COLO829 (cell line): ENCODE results near the gene HERPUD2.
"Not testable (repeated sequence)": the region's sequence is repeated elsewhere in the genome, so short reads cannot be mapped to it uniquely, and the experiment has no call there.

Experiments used
- DNase-seq: peaks from one replicate; pipeline ENCODE4 v3.0.0; 2012; ENCODE audit warnings: low spot score

The HERPUD2 gene

GRCh38 chr7:35677582-35678356, 17.2 kb downstream of the HERPUD2 start:
- no peak for DNase-seq

- no peak for DNase-seq
Observed at GRCh38 chr7:35676211-35676610, 18.7 kb downstream of the HERPUD2 start.

DNA sequence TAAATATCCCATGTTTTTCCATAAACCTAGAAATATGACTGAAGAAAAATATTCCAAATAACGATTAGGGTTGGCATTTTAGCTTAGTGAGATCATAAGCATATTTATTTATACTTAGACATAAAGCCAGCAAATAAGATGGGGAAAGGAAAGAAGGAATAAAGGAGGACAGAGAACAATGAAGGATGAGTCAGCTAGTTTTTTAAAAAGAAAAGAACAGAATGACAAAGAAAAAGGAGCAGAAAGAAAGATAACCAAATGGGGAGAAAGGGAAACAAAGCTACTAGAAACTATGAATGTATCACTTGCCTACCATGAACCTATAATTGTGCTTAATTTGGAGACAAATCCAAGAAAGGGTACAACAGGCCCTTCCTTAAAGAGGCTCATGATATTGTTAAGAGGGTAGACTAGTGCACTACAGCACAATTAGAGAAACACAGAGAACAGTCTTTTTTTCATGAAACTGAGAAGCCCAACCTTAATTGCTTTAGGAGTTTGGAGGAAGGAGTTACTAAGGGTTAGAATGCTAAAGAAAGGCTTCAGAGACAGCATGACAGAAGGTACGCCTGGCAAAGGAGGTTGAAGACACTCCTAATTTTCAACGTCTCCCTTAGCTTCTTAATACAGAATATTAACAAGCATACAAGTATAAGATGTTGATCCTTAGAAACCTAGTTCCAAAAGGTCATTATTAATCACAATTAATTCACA, 23.9 kb downstream of the HERPUD2 start:
- DNase-seq: no peak

DNA sequence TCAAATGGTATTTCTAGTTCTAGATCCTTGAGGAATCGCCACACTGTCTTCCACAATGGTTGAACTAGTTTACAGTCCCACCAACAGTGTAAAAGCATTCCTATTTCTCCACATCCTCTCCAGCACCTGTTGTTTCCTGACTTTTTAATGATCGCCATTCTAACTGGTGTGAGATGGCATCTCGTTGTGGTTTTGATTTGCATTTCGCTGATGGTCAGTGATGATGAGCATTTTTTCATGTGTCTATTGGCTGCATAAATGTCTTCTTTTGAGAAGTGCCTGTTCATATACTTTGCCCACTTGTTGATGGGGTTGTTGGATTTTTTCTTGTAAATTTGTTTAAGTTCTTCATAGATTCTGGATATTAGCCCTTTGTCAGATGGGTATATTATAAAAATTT, 34.5 kb downstream of the HERPUD2 start:
- not testable (repeated sequence) for DNase-seq

- no peak for DNase-seq
Observed at GRCh38 chr7:35658606-35659201, 36.2 kb downstream of the HERPUD2 start.

- no peak for DNase-seq
Observed at GRCh38 chr7:35657125-35657524, 37.8 kb downstream of the HERPUD2 start.

DNA sequence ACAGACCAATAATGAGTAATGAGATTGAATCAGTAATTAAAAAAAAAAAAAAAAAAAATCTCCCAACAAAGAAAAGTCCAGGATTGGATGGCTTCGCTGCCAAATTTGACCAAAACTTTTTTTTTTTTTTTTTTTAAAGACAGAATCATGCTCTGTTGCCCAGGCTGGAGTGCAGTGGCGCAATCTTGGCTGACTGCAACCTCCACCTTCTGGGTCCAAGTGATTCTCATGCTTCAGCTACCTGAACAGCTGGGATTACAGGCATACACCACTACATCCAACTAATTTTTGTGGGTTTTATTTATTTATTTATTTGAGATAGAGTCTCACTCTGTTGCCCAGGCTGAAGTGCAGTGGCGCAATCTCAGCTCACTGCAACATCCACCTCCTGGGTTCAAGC, 40.4 kb downstream of the HERPUD2 start:
- DNase-seq: not testable (repeated sequence)

DNA sequence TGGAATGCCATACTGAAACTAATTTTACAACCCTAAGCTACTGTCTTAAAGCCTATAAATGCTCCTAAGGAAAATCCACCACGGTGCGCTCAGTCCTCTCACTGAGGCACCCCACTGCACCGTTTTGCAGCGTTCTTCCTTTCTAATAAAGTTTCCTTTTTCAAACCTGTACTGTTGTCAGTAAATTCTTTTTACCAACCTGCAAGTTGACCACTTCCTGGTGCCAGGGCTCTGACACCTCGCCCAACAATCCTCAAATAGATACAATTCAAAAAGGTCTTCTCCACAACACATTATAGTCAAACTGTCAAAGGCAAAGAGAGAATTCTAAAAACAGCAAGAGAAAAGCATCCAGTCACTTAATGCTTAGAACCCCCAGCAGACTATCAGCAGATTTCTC, 42.8 kb downstream of the HERPUD2 start:
- no peak for DNase-seq

DNA sequence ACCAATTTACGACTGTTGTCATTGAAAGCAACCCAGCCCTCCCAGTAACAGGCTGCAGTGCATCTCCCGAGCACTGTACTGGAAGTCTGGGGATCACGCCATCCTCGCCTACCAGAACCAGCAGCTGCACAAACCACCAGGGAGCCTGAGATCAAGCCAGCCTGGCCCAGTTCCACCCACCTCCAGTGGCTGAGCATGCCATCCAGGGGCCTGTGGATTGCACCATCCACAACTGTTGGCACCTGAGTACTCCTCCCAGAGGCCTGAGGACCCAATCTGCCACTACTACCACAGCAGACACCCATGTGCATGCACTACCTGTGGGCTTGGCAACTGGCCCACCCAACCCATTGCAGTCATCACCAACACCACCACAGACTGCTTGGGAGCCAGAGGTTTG, 44.2 kb downstream of the HERPUD2 start:
- DNase-seq: no peak

DNA sequence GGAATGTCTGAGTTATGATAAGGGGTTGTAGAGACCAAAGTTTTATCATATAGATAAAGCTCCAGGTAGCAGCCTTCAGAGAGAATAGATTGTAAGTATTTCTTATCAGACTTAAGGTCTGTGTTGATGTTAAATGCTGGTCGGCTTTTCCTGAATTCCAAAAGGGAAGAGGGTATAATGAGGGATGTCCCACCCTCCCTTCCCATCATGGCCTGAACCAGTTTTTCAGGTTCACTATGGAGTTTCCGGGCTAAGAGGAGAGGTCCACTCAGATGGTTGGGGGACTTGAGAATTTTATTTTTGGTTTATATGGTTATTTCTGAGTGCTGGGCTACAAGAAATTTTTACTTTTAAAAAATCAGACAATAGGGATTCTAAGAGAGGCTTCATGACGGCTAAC, 45.2 kb downstream of the HERPUD2 start:
- DNase-seq: no peak

GRCh38 chr7:35648367-35648766, 46.6 kb downstream of the HERPUD2 start:
- no peak for DNase-seq

GRCh38 chr7:35647171-35647574, 47.8 kb downstream of the HERPUD2 start:
- DNase-seq: no peak

- DNase-seq: no peak
Observed at GRCh38 chr7:35646289-35647023, 48.5 kb downstream of the HERPUD2 start.

- no peak for DNase-seq
Observed at GRCh38 chr7:35645691-35646090, 49.2 kb downstream of the HERPUD2 start.

DNA sequence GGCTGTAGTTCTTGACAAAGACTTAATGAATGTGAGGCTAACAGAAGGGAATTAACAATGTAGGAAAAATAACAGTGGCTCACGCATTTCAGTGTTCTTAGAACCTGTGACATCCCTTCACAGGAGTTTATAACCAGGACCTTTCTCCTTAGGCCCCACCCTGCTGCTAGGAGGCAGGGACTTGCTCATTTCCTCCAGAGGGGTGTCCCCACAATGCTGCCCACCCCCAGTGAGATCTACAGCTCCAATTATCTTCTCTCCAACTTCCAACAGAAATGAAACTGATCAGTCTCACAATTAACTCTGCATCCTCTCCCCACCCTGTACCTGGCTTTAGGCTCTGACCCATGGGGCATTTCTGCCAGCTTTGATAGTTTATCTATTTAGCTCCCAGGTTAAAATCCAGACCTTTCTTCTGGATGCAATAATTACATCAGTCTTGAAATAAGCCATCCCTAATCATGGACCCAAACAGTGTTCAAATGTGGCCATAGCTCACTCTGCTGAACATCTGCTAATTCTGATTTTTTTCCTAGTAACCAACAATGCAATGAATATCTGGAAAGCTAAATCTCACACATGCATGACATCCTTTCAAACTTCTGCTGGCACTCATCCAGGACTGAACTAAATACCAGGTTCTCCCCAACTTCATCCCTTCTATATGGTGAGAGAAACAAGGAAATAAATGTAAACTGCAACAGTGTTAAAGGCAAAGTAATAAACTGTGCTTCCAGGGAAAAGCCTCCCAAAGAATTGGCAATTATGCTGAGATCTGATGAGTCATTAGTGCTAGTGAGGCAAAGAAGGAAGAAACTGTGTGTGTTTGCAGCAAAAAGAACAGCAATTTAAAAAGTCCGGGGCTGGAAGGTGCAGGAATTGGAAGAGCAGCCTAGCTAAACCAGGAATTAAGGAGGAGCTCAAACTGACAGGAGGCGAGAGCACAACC, 64.6 kb downstream of the HERPUD2 start:
- DNase-seq: peak; percentile 74

- peak; percentile 65 for DNase-seq
Observed at GRCh38 chr7:35624299-35625186, 70.4 kb downstream of the HERPUD2 start.

DNA sequence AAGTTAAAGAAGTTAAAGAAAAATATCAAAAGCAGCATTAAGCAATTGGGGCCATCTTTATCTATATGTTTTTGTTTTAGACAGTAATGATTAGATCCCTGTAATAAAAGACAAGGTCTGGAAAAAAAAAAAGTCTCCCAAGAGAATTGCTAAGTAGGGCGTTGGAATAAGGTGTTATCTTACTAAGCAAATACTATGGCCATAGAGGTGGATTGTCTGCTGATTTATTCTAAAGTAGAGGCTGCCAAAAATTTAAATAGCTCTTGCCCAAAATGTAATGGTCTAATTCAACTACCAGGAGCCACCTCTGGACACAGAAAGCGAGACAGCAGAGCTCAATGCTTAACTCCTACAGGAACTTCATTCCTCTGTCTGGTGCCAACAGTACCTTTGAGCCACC, 71.6 kb downstream of the HERPUD2 start:
- no peak for DNase-seq

GRCh38 chr7:35619863-35620262, 75.1 kb downstream of the HERPUD2 start:
- DNase-seq: no peak

GRCh38 chr7:35617041-35617440, 77.9 kb downstream of the HERPUD2 start:
- DNase-seq: no peak

DNA sequence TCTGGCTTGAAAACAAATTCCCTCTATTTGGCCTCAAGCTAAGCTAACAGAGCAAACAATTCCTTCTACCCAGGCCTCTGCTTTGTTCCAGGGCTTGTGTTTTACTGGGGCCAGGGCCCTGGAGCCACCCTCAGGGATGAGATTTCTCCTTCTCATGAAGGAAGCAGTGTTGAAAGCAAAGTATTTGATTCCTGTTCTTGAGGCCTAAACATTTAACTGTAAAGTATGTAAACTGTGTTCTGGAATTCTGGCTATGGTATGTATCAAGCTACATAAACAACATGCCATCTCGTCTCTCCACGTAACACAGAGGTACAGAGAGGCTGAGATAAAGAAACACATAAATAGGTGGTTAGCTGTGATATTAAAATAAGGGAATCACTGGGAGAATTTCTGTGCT, 81.8 kb downstream of the HERPUD2 start:
- no peak for DNase-seq
